Breast epithelium (tissue), 4 donors: ENCODE results near the gene SCG2. TPM values are rescaled to one million over a fixed set of nuclear protein-coding genes. Genes with fewer than 3 reads are reported as not detected.

Experiments used
- DNase-seq, 2 donors: peaks; one replicate each; pipeline ENCODE4 v3.0.0-alpha.2; 2019; ENCODE audit warnings: low spot score in 2 of 2
- H3K27ac ChIP-seq, 2 donors: fragments of 200-600 bp; sonication (generic) in 1 of 2; one replicate each; pipeline ENCODE4 v1.5.1; 2016 to 2019; ENCODE audit warnings: mild to moderate bottlenecking in 1 of 2
- H3K27me3 ChIP-seq, 2 donors: fragments of 200-600 bp; sonication (generic) in 1 of 2; one replicate each; pipeline versions ENCODE4 v1.5.1 to v1.6.0; 2017 to 2019; ENCODE audit warnings: control low read depth in 1 of 2, mild to moderate bottlenecking in 1 of 2
- H3K36me3 ChIP-seq: fragments of 200-600 bp; one replicate; pipeline ENCODE4 v1.5.1; 2019
- H3K4me1 ChIP-seq, 2 donors: fragments of 200-600 bp; sonication (generic); one replicate each; pipeline ENCODE4 v1.5.1; 2016 to 2019; ENCODE audit warnings: control low read depth in 1 of 2
- H3K4me3 ChIP-seq, 3 donors: fragments of 200-600 bp; sonication (generic); 1 replicate in 2 of 3; 2 replicates in 1 of 3; pipeline ENCODE4 v1.5.1; 2016 to 2019; ENCODE audit warnings: mild to moderate bottlenecking in 3 of 3, moderate library complexity in 2 of 3
- H3K9me3 ChIP-seq, 2 donors: fragments of 200-600 bp; sonication (generic) in 1 of 2; one replicate each; pipeline ENCODE4 v1.5.1; 2016 to 2019; ENCODE audit warnings: control low read depth in 1 of 2
- CTCF ChIP-seq, 3 donors: fragments of 450-650 bp; IDR thresholded peaks; one replicate each; pipeline ENCODE4 v1.5.1; 2016 to 2017; ENCODE audit warnings: antibody characterized with exemption in 3 of 3, mild to moderate bottlenecking in 3 of 3, moderate library complexity in 3 of 3
- POLR2A ChIP-seq: fragments of 450-650 bp; IDR thresholded peaks from one replicate; pipeline ENCODE4 v1.6.1; 2016; ENCODE audit warnings: antibody characterized with exemption, mild to moderate bottlenecking, moderate library complexity
- POLR2AphosphoS5 ChIP-seq, 3 donors: sonication (generic); formaldehyde crosslinking; IDR thresholded peaks; one replicate each; pipeline ENCODE4 v1.6.1; 2017; ENCODE audit warnings: antibody characterized with exemption in 3 of 3
- intact Hi-C: fragments of 100-400 bp; cut with DNase I; formaldehyde crosslinking; loops from one replicate; pipeline ENCODE4 v1.15.1; 2023; ENCODE audit warnings: low total_unique reads
- total RNA-seq, 3 donors: library from RNA; depleted of rRNA; stranded (reverse); fragments of >200 nt; gene quantifications; one replicate each; pipeline ENCODE4 v1.1.0, GENCODE V29; 2016

The SCG2 gene
- total RNA-seq, 3 donors from 2014 or later: 0.32 to 0.66 TPM; not detected in 1

GRCh38 chr2:223621901-223622300, 19.7 kb upstream of the SCG2 start:
- no peaks in the 10 kb centered on the region for H3K36me3 ChIP-seq
- H3K27ac ChIP-seq: no peak overlapping the region
- no peak for TF ChIP-seq CTCF (IDR thresholded peaks at IDR 0.05)
- TF ChIP-seq POLR2AphosphoS5 (IDR thresholded peaks at IDR 0.05): no peak
- no peak for TF ChIP-seq POLR2A
- DNase-seq: no peak
- no peak overlapping the region for H3K4me3 ChIP-seq
- no peaks in the 10 kb centered on the region for H3K27me3 ChIP-seq
- H3K4me1 ChIP-seq: no peaks in the 10 kb centered on the region
- intact Hi-C loops: no loop called here
- H3K9me3 ChIP-seq: no peaks in the 10 kb centered on the region

GRCh38 chr2:223619486-223620129, 17.4 kb upstream of the SCG2 start:
- Histone ChIP-seq H3K27ac (no peak overlapping the region), H3K4me1 (no peaks in the 10 kb centered on the region), H3K4me3 (no peak overlapping the region), H3K36me3 (no peaks in the 10 kb centered on the region), H3K9me3 (no peaks in the 10 kb centered on the region), H3K27me3 (no peaks in the 10 kb centered on the region)
- no peak for DNase-seq
- intact Hi-C loops: no loop called here
- TF ChIP-seq CTCF (IDR thresholded peaks at IDR 0.05) (no peak), POLR2A (no peak), POLR2AphosphoS5 (IDR thresholded peaks at IDR 0.05) (no peak)

GRCh38 chr2:223618172-223619035, 16.2 kb upstream of the SCG2 start:
- no peak for DNase-seq
- no peak for TF ChIP-seq CTCF (IDR thresholded peaks at IDR 0.05)
- no peak for TF ChIP-seq POLR2AphosphoS5 (IDR thresholded peaks at IDR 0.05)
- no peak for TF ChIP-seq POLR2A
- no peaks in the 10 kb centered on the region for H3K9me3 ChIP-seq
- intact Hi-C loops: no loop called here
- H3K27me3 ChIP-seq: no peaks in the 10 kb centered on the region
- no peaks in the 10 kb centered on the region for H3K4me1 ChIP-seq
- no peak overlapping the region for H3K4me3 ChIP-seq
- no peak overlapping the region for H3K27ac ChIP-seq
- no peaks in the 10 kb centered on the region for H3K36me3 ChIP-seq

- intact Hi-C loops: no loop called here
- Histone ChIP-seq H3K36me3 (no peaks in the 10 kb centered on the region), H3K9me3 (no peaks in the 10 kb centered on the region), H3K4me3 (no peak overlapping the region), H3K27me3 (no peaks in the 10 kb centered on the region), H3K27ac (no peak overlapping the region), H3K4me1 (no peaks in the 10 kb centered on the region)
- no peak for DNase-seq
- TF ChIP-seq POLR2AphosphoS5 (IDR thresholded peaks at IDR 0.05): no peak
- no peak for TF ChIP-seq POLR2A
- no peak for TF ChIP-seq CTCF (IDR thresholded peaks at IDR 0.05)
Measured at GRCh38 chr2:223614534-223614933, 12.4 kb upstream of the SCG2 start.
